Activated T-cell treated with anti-CD3 and anti-CD28 coated beads for 1 hour (primary cell): ENCODE results near the gene RPUSD1.
"Not testable (repeated sequence)": the region's sequence is repeated elsewhere in the genome, so short reads cannot be mapped to it uniquely, and the experiment has no call there.

ENCODE experiments used
- DNase-seq: peaks from one replicate; pipeline ENCODE4 v3.0.0-alpha.2; 2020; ENCODE audit warnings: low read depth

Gene RPUSD1

DNA sequence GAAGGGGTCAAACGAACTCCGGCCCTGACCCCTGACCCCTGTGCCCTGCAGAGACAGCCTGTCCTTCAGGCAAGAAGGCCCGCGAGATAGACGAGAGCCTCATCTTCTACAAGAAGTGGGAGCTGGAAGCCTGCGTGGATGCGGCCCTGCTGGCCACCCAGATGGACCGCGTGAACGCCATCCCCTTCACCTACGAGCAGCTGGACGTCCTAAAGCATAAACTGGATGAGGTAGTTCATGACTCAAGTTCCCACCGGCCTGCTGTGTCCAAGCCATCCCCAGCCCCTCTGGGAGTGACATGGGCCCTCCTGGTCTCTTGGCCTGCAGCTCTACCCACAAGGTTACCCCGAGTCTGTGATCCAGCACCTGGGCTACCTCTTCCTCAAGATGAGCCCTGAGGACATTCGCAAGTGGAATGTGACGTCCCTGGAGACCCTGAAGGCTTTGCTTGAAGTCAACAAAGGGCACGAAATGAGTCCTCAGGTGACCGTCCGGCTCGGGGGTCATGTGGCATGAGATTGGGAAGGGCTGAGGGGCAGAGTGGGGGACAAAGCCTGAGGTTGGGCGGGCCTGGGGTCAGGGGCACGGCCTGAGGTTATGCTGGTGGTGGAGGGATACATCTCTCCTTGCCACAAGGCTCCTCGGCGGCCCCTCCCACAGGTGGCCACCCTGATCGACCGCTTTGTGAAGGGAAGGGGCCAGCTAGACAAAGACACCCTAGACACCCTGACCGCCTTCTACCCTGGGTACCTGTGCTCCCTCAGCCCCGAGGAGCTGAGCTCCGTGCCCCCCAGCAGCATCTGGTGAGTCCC is 22.0 kb downstream of the RPUSD1 start:
- no peak for DNase-seq

- no peak for DNase-seq
Observed at GRCh38 chr16:765488-765865, 22.7 kb downstream of the RPUSD1 start.

DNA sequence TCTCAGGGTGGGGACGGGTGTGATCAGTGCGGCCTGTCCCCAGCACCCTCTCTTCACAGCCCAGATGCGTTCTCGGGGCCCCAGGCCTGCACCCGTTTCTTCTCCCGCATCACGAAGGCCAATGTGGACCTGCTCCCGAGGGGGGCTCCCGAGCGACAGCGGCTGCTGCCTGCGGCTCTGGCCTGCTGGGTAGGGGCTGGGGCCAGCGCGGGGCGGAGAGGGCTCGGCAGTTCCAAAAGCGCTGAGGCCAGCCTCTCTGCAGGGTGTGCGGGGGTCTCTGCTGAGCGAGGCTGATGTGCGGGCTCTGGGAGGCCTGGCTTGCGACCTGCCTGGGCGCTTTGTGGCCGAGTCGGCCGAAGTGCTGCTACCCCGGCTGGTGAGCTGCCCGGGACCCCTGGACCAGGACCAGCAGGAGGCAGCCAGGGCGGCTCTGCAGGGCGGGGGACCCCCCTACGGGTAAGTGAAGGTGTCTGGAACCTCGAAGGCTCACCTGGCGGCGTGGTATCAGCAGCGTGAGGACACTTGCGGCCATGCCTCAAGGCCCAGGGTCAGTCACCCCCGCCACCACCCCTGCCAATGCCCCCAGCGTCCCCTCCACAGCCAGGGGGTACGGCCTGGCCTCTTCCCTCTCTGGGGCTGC is 23.2 kb downstream of the RPUSD1 start:
- no peak for DNase-seq

DNA sequence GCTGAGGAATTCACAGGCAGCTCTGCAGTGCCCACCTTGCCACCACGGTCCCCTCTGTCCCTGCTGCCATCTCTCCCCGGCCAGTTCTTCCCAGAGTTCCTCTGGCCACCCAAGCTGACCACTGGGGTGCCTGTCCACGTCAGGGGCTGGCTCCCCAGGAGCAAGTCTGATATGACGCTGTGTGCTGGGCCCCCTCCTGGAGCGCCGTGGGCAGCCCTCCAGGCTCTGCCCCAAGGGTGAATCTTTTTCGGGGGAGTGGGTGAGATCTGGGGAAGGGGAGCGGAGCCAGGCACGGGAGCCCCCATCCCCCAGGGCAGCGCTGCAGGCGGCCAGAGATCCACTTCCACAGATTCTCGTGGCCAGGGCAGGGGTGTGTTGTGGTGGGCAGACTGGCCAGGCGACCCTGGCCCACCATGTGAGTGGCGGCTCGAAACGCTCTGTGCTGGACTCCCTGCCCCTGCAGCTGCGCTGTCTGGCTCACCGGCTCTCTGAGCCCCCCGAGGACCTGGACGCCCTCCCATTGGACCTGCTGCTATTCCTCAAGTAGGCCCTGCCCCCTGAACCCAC is 23.9 kb downstream of the RPUSD1 start:
- DNase-seq = no peak

- DNase-seq = no peak
Observed at GRCh38 chr16:763369-764183, 24.6 kb downstream of the RPUSD1 start.

DNA sequence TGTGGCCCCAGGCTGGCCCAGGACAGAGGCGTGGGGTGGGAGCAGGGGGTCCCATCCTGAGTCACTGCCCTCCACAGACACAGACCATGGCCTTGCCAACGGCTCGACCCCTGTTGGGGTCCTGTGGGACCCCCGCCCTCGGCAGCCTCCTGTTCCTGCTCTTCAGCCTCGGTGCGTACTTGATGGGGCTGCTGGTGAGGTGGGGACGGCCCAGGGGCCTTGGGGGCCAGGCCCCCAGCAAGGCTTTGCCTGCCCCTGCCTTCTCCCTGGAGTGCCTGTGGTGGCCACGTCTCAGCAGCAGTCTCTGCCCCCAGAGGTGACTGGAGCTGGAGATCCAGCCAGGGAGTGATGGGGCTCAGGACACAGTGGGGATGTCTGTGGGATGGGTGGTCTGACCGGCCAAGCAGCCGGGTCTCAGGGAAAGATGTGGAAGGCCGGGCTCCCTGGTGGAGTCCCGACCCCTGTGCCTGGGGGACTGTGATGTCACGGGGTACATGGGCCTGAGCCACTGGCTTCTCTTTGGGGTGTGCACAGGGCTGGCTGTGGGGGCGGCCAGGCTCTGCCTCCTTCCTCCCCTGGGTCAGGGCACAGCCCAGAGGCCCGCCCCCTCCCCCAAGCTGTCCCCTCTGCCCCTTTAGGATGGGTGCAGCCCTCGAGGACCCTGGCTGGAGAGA is 25.4 kb downstream of the RPUSD1 start:
- DNase-seq = no peak

GRCh38 chr16:761625-762513 is 26.3 kb downstream of the RPUSD1 start:
- no peak for DNase-seq

- no peak for DNase-seq
Observed at GRCh38 chr16:760545-761343, 27.4 kb downstream of the RPUSD1 start, which contains the start of gene MSLN. TSS of gene MSLN (plus strand) at chr16:760734. CDS start at chr16:762681, 1,947 bp downstream.

- no peak for DNase-seq
Observed at GRCh38 chr16:760065-760464, 28.1 kb downstream of the RPUSD1 start.

DNA sequence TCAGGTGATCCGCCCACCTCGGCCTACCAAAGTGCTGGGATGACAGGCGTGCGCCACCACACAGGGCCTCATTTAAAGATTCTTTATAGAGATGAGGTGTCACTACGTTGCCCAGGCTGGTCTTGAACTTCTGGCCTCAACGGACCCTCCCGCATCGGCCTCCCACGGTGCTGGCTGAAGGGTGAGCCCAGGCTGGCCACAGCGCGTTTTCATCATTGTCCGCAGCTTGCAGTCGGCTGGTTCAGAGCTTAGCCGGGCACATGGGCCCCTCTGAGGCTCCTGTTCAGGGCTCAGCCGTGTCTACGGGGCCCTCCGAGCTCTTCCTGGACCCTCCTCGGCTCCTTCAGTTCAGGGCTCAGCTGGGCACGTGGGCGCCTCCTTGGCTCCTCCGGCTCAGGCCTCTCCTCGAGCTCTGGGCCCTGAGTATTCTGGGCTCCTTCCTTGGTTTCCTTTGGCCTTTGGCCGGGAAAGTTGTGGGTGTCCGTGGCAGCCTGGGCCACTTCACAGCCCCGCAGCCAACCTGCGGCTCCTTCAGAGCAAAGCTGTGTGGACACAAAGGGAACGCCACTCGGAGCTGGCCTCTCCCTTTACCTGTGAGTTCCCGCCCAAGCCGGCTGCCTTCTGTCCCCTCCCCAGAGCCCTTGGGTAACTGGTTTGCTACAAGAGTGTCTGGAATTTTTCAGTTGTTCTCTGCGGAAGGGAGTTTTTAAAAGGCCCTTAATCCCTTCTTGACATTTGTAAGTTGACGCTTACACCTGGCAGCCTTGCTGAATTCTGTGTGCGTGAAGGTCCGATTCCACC is 28.9 kb downstream of the RPUSD1 start:
- no peak for DNase-seq

GRCh38 chr16:756428-756827 is 31.8 kb downstream of the RPUSD1 start:
- DNase-seq = no peak

DNA sequence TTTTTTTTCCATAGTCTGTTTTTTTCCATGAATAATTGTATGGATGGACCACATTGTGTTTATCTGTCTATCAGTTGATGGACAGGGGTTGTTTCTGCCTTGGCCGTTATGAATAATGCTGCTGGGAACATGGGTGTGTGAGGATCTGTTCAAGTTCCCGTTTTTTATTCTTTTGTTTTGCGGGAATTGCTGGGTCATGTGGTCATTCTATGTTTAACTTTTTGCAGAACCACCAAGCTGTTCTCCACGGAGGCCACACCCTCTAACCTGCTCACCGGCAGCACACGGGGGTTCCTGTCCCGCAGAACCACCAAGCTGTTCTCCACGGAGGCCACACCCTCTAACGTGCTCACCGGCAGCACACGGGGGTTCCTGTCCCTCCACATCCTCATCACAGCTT is 33.5 kb downstream of the RPUSD1 start:
- DNase-seq = no peak

GRCh38 chr16:754121-754607 is 34.0 kb downstream of the RPUSD1 start:
- not testable (repeated sequence) for DNase-seq

DNA sequence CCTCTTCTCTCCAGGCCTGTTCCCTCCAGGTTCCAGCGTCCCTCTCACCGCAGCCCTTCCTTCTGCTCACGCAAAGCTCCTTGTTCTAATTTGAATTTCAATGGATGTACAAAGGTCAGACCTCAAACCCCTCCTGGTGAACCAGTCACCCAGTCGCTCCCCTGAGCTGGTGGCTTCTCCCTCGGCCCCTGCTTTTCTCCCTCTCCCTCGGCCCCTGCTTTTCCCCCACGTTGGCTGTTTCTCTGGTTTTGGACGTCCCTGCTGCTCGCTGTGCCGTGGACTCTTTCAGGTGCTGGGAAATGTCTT is 36.2 kb downstream of the RPUSD1 start:
- DNase-seq = no peak

GRCh38 chr16:751152-752006 is 36.8 kb downstream of the RPUSD1 start:
- DNase-seq = no peak

DNA sequence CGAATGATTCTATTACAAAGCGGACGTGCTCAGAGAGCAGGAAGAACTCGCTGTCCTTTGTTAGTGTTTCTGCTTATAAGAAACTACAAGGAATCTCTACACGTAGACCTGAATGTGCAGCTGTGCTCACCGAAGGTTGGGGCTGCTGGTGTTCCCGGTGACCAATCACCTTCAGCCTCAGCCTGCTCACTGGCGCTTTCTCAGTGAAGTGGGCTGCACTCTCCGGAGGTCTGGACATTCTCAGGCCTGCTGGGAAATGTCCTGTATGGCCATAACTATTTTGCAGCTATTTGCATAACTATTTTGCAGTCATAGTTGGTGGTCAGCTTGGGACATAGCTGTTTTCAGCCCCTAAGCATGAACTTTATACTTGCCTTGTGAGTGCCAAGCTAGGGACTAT is 37.7 kb downstream of the RPUSD1 start:
- no peak for DNase-seq

GRCh38 chr16:749010-749409 is 39.2 kb downstream of the RPUSD1 start:
- no peak for DNase-seq
